Measurements from ENCODE around the gene ARMS2. TPM values are rescaled to one million over a fixed set of nuclear protein-coding genes. Genes with fewer than 3 reads are reported as not detected.

ARMS2 gene
- total and polyA plus RNA-seq, 9 donors = not detected

DNA sequence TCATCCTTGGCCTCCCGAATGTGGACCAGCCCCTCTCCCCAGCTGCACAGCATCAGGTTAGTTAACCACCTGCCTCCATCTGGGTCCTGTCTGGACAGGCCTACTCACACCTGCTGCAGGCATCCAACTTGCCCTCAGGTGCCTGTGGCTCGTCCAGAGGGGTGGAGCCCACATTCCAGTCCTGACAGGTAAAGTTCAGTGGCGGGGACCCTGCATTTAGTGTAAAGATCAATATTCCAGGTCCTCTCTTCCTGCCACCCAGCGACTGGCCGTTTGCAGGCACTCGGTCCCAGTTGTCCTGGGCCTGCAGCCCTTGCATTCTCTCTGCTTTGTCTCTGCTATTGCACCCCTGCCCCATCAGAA lies 21.9 kb downstream of the ARMS2 start:
- DNase-seq = no peak
- H3K4me1 ChIP-seq (ENCODE audit: insufficient read depth) = peaks cover 22% of the 10 kb centered on the region
- H3K27me3 ChIP-seq = no peaks in the 10 kb centered on the region
- H3K36me3 ChIP-seq = no peaks in the 10 kb centered on the region
- intact Hi-C loops (cut with DNase I) = no loop called here
- TF ChIP-seq EP300 (IDR thresholded peaks at IDR 0.05) (no peak), POLR2A (IDR thresholded peaks at IDR 0.05) (no peak)
- TF ChIP-seq, protein P1, sequence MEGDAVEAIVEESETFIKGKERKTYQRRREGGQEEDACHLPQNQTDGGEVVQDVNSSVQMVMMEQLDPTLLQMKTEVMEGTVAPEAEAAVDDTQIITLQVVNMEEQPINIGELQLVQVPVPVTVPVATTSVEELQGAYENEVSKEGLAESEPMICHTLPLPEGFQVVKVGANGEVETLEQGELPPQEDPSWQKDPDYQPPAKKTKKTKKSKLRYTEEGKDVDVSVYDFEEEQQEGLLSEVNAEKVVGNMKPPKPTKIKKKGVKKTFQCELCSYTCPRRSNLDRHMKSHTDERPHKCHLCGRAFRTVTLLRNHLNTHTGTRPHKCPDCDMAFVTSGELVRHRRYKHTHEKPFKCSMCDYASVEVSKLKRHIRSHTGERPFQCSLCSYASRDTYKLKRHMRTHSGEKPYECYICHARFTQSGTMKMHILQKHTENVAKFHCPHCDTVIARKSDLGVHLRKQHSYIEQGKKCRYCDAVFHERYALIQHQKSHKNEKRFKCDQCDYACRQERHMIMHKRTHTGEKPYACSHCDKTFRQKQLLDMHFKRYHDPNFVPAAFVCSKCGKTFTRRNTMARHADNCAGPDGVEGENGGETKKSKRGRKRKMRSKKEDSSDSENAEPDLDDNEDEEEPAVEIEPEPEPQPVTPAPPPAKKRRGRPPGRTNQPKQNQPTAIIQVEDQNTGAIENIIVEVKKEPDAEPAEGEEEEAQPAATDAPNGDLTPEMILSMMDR (IDR thresholded peaks at IDR 0.05) = no peak
- H3K9me3 ChIP-seq = no peaks in the 10 kb centered on the region
- H3K27ac ChIP-seq = no peak overlapping the region
- 82 to 89% (median 88%) methylated on average over 6 of the region's 6 CpGs for whole genome bisulfite sequencing, 3 donors
- H3K4me3 ChIP-seq = no peak overlapping the region

DNA sequence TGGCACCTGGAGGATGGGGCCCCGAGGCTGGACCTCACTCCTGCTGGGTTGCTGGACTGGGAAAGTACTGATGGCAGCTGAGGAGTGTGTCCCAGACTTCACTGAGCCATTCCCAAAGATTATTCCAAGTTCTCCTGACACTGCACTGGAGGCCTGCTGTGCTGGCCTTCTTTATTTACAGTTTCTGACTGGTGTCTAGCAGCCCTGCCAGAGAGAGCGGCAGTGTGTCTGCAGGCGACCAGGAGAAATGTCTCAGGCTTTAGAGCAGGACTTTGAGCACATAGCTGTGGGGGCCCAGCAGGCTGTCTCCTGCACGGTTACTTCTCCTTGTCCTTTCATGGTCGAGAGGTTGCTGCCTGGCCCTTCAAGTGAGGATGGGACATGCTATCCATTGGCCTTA lies 23.0 kb downstream of the ARMS2 start:
- Histone ChIP-seq H3K36me3 (no peaks in the 10 kb centered on the region), H3K4me3 (no peak overlapping the region), H3K27me3 (no peaks in the 10 kb centered on the region), H3K9me3 (no peaks in the 10 kb centered on the region), H3K4me1 (ENCODE audit: insufficient read depth) (peaks cover 19% of the 10 kb centered on the region), H3K27ac (no peak overlapping the region)
- no peak for DNase-seq
- TF ChIP-seq, protein P1 (IDR thresholded peaks at IDR 0.05) = no peak
- TF ChIP-seq EP300 (IDR thresholded peaks at IDR 0.05) = no peak
- no peak for TF ChIP-seq POLR2A (IDR thresholded peaks at IDR 0.05)
- intact Hi-C loops (cut with DNase I) = no loop called here
- 90 to 95% (median 93%) methylated on average over 5 of the region's 5 CpGs for WGBS, 3 donors

DNA sequence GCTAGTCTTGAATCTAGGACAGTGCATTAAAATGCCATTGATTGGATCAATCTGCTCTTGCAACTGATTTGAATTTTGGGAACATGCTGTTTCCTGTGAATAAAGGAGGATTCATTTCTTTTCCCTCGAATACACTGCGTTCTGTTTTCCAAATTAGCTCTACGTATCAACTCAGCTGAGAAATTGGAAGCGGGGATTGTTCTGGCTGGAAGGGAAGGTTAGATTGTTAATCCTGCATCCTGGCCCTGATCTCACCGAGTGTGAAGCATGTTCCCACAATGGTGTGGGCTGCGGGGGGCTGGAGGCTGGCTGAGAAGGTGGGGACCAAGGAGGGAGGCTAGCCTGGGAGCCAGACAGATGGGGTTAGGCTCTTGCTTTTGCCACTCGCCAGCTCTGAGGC lies 24.5 kb downstream of the ARMS2 start:
- H3K27me3 ChIP-seq = no peaks in the 10 kb centered on the region
- H3K36me3 ChIP-seq = no peaks in the 10 kb centered on the region
- H3K9me3 ChIP-seq = no peaks in the 10 kb centered on the region
- no peak overlapping the region for H3K4me3 ChIP-seq
- intact Hi-C loops (cut with DNase I) = no loop called here
- WGBS, 3 donors = 63 to 89% (median 85%) methylated on average over 7 of the region's 7 CpGs
- no peak for DNase-seq
- H3K4me1 ChIP-seq (ENCODE audit: insufficient read depth) = peaks cover 16% of the 10 kb centered on the region
- H3K27ac ChIP-seq = no peak overlapping the region
- TF ChIP-seq POLR2A (IDR thresholded peaks at IDR 0.05) (no peak), EP300 (IDR thresholded peaks at IDR 0.05) (no peak)
- TF ChIP-seq, protein P1 (IDR thresholded peaks at IDR 0.05) = no peak

DNA sequence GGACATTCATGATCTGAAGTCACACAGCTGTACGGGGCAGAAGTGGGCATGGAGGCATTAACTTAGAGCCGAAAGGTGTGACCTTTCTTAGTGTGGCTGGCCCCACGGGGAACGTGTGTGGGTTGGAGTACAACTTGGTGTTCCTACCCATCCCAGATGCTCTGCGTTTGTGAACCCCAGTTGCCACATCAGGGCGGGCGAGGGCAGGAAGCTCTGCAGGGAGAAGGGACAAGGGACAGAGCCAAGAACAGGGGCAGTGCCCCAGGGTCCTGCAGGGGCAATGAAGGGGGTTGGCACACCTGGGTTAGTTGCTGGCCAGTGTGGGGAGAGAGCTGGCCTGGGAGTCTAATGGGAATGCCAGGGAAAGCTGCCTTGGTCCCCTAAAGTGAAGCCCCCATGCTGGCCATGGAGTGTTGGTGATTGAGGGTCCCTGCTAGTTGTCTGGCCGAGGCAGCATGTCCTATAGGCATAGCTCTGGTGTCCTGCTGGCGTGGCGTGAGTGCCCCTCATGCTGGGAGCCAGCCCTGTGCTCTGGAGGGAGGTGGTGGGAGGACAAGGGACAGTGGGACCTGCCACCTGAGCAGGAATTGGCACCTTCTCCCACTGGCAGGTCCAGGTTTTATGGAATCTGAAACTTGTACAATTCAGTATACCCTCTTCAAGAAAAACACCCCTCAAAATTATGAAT lies 25.8 kb downstream of the ARMS2 start:
- no peaks in the 10 kb centered on the region for H3K36me3 ChIP-seq
- intact Hi-C loops (cut with DNase I) = no loop called here
- DNase-seq = no peak
- no peak overlapping the region for H3K27ac ChIP-seq
- H3K9me3 ChIP-seq = no peaks in the 10 kb centered on the region
- no peaks in the 10 kb centered on the region for H3K27me3 ChIP-seq
- 92 to 96% (median 92%) methylated on average over 10 of the region's 10 CpGs for WGBS, 3 donors
- H3K4me3 ChIP-seq = no peak overlapping the region
- H3K4me1 ChIP-seq (ENCODE audit: insufficient read depth) = peaks cover 16% of the 10 kb centered on the region
- TF ChIP-seq, protein P1 (IDR thresholded peaks at IDR 0.05) = no peak
- no peak for TF ChIP-seq POLR2A (IDR thresholded peaks at IDR 0.05)
- TF ChIP-seq EP300 (IDR thresholded peaks at IDR 0.05) = no peak

Measured in ovary (tissue), 9 donors.